HL-60 (cell line): ENCODE results near the gene CYB5RL.

Source experiments
- DNase-seq, 2 experiments: peaks; one replicate each; pipeline ENCODE4 v3.0.0-alpha.2; 2010 to 2020; ENCODE audit warnings: low read depth in 1 of 2, low spot score in 1 of 2
- H3K27ac ChIP-seq: fragments of 250-450 bp; sonication (Bioruptor Pico); replicated peaks from 2 replicates; pipeline ENCODE4 v1.5.1; 2020; ENCODE audit warnings: mild to moderate bottlenecking, moderate library complexity
- H3K27me3 ChIP-seq: fragments of 250-450 bp; sonication (Bioruptor Pico); 2 replicates; pipeline ENCODE4 v1.5.1; 2021; ENCODE audit warnings: mild to moderate bottlenecking, moderate library complexity; ENCODE audit not compliant: insufficient read depth, poor library complexity, severe bottlenecking
- H3K4me3 ChIP-seq: replicated peaks from 2 replicates; pipeline ENCODE4 v1.5.1; 2011; ENCODE audit warnings: mild to moderate bottlenecking, control low read depth, low read length; ENCODE audit not compliant: insufficient read depth
- CTCF ChIP-seq: IDR thresholded peaks from one replicate; pipeline ENCODE4 v1.5.1; 2011; ENCODE audit warnings: low read length, control low read depth, inconsistent platforms; ENCODE audit not compliant: insufficient read depth
- GABPA ChIP-seq: IDR thresholded peaks from 2 replicates; pipeline ENCODE4 v1.6.1; 2012; ENCODE audit warnings: low read depth
- POLR2AphosphoS5 ChIP-seq: IDR thresholded peaks from 2 replicates; pipeline ENCODE4 v1.6.1; 2012; ENCODE audit warnings: low read depth
- REST ChIP-seq: IDR thresholded peaks from 2 replicates; pipeline ENCODE4 v1.6.1; 2012; ENCODE audit warnings: low read depth; ENCODE audit not compliant: insufficient replicate concordance
- SPI1 ChIP-seq: IDR thresholded peaks from 2 replicates; pipeline ENCODE4 v1.6.1; 2012; ENCODE audit warnings: low read depth, mild to moderate bottlenecking, borderline replicate concordance

The CYB5RL gene

DNA sequence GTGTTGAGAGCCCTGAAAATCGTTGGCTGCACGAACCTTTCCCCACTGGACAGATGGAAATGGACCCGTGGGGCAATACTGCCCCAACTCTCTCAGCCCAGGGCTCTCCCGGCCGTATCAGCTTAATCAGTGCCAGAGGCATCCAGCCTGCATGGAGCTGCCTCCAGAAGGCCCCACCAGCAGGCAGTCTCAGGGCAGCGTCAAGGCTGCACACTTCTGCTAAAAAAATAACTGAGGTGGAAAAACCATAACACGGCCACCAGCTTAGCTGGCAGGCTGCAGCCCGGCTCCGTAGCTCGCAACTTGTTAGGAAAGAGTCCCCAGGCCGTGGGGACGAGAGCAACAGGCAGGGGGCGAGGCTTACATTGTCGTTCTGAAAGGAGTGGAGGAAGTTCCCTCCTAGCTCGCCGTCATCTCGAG is 28.1 kb upstream of the CYB5RL start:
- H3K4me3 ChIP-seq = no peak overlapping the region
- TF ChIP-seq REST (no peak), GABPA (no peak), SPI1 (no peak), POLR2AphosphoS5 (no peak), CTCF (no peak)
- H3K27ac ChIP-seq = 0 out of 2 replicates have a peak overlapping the region, but pooled peaks have one; percentile 3
- no peaks in the 10 kb centered on the region for H3K27me3 ChIP-seq
- DNase-seq = peak in 1 of 2 experiments; percentile 80

DNA sequence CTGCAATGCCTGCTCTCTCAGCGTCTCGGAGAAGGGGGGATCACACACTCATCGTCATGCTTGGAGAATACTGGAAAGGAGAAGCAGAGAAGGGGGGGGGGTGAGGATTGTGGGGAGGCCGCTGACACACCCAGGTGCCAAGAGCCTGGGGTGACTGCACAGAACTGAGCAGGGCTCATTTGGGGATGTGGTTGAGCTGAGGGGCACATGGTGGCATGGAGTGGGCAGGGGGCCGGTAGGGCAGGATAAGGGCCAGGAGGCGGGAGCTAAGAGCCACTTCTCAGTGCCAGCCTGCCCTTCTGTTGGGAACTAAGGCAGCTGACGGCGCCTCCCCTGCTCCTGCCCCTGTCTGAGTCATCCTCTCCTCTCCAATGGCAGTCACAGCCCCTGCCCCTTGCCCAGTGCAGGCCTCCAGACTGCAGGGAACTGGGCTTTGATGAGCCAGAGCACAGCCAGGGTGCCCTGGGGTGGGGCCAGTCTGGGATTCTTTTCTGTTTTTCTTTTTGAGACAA is 27.3 kb upstream of the CYB5RL start:
- Histone ChIP-seq H3K27me3 (no peaks in the 10 kb centered on the region), H3K4me3 (no peak overlapping the region), H3K27ac (no peak overlapping the region)
- 0 out of 2 replicates have a peak, but pooled peaks have one; percentile 23 for TF ChIP-seq POLR2AphosphoS5
- TF ChIP-seq SPI1 = no peak; the same call in 1 of the 2 replicates
- peak; percentile 70 for DNase-seq

DNA sequence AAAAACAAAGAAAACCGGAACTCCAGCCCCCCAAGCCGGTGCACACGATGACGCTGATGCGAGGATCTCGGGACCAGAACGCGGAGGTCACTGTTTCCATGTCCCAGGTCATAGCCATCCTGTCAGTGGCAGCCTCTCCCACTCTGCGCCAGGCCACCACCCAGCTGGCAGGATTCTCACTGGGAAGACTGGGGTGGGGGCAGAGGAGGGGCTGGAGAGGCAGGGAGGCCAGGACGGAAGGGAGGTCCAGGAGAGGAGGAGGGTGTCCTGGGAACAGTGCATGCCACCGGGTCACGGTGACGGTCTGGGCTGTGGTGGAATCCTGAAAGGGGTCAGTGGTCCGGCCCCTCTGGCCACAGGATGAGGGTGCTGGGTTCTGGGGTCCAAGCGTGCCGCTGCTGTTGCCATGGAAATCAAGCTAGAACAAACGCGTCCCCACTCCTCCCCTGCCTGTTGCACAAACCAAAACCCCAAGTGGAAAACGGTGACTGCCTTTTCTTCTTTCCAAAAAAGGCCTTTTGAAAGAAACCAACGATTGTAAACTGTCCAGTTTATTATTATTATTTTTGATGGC is 26.2 kb upstream of the CYB5RL start:
- H3K4me3 ChIP-seq = no peak overlapping the region
- H3K27ac ChIP-seq = no peak overlapping the region
- no peak for DNase-seq
- H3K27me3 ChIP-seq = no peaks in the 10 kb centered on the region
- TF ChIP-seq SPI1 (no peak), GABPA (no peak)

GRCh38 chr1:54225378-54225777 is 25.5 kb upstream of the CYB5RL start:
- Histone ChIP-seq H3K27me3 (no peaks in the 10 kb centered on the region), H3K4me3 (no peak overlapping the region), H3K27ac (no peak overlapping the region)
- no peak for DNase-seq
- 0 out of 2 replicates have a peak, but pooled peaks have one; percentile 6 for TF ChIP-seq POLR2AphosphoS5
- TF ChIP-seq GABPA = no peak

DNA sequence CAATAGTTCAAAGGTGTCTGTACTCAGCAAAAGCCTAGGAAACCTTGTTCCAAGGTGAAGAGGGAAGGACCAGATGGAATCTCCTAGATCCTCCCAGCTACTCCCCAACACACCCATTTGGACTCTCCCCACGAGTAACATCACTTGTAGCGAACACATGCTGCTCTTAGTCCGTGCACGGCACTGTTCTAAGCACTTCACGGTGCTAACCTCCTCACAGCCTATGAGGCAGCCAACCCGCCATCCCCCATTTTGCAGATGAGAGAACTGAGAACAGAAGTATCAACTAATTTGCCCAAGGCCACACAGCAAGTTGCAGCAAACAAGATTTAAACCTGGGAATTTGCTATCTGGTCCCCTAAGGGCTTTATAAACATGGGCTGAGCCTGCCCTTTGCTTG is 24.4 kb upstream of the CYB5RL start:
- H3K4me3 ChIP-seq = no peak overlapping the region
- DNase-seq = no peak
- no peak overlapping the region for H3K27ac ChIP-seq
- H3K27me3 ChIP-seq = no peaks in the 10 kb centered on the region
- no peak for TF ChIP-seq REST
- no peak for TF ChIP-seq GABPA
- no peak for TF ChIP-seq POLR2AphosphoS5
- TF ChIP-seq CTCF = no peak
- TF ChIP-seq SPI1 = no peak
